GM19238 (cell line): ENCODE measurements around the gene PCYOX1L.

Experiments
- DNase-seq: peaks from one replicate; pipeline ENCODE4 v3.0.0; 2011; ENCODE audit warnings: low spot score; ENCODE audit not compliant: insufficient read length

The PCYOX1L gene

GRCh38 chr5:149337736-149338135 is 20.1 kb upstream of the PCYOX1L start:
- DNase-seq: no peak

- no peak for DNase-seq
These were observed 19.5 kb upstream of the PCYOX1L start for GRCh38 chr5:149338364-149338763.

GRCh38 chr5:149340920-149341319 is 16.9 kb upstream of the PCYOX1L start:
- DNase-seq: no peak

- DNase-seq: no peak
These were observed 16.0 kb upstream of the PCYOX1L start for GRCh38 chr5:149341876-149342275.

- no peak for DNase-seq
These were observed 13.7 kb upstream of the PCYOX1L start for GRCh38 chr5:149344151-149344550.

- peak; percentile 90 for DNase-seq
These were observed 12.5 kb upstream of the PCYOX1L start, which contains the start of gene GRPEL2 for GRCh38 chr5:149345147-149345891. Gene GRPEL2, plus strand, starts transcription at chr5:149345499. Its CDS starts 41 bp downstream, at chr5:149345540.

GRCh38 chr5:149345892-149346222 is 12.0 kb upstream of the PCYOX1L start:
- DNase-seq: no peak

GRCh38 chr5:149348518-149348917 is 9.3 kb upstream of the PCYOX1L start:
- no peak for DNase-seq

- DNase-seq: no peak
These were observed 8.5 kb upstream of the PCYOX1L start for GRCh38 chr5:149349382-149349781.

GRCh38 chr5:149352169-149352568 is 5.7 kb upstream of the PCYOX1L start:
- DNase-seq: no peak

- no peak for DNase-seq
These were observed 3.9 kb upstream of the PCYOX1L start for GRCh38 chr5:149353911-149354310.

GRCh38 chr5:149355688-149356087 is 2.2 kb upstream of the PCYOX1L start:
- no peak for DNase-seq

GRCh38 chr5:149356391-149356790 is 1.5 kb upstream of the PCYOX1L start:
- no peak for DNase-seq

GRCh38 chr5:149358294-149358651 is 427 bp downstream of the PCYOX1L start:
- no peak for DNase-seq

- no peak for DNase-seq
These were observed 1.1 kb downstream of the PCYOX1L start for GRCh38 chr5:149358868-149359495.

- no peak for DNase-seq
These were observed 2.4 kb downstream of the PCYOX1L start for GRCh38 chr5:149360272-149360671.

GRCh38 chr5:149362541-149362940 is 4.7 kb downstream of the PCYOX1L start:
- DNase-seq: no peak

- no peak for DNase-seq
These were observed 5.5 kb downstream of the PCYOX1L start for GRCh38 chr5:149363358-149363757.

GRCh38 chr5:149363936-149364335 is 6.1 kb downstream of the PCYOX1L start:
- DNase-seq: no peak

- no peak for DNase-seq
These were observed 6.9 kb downstream of the PCYOX1L start for GRCh38 chr5:149364719-149365118.

- no peak for DNase-seq
These were observed 7.6 kb downstream of the PCYOX1L start for GRCh38 chr5:149365418-149365817.

GRCh38 chr5:149366169-149366729 is 8.4 kb downstream of the PCYOX1L start:
- DNase-seq: no peak
